IPS DF 6.9 (cell line): ENCODE results near the gene CCT2.

ENCODE experiments used
- DNase-seq: peaks from one replicate; pipeline ENCODE4 v3.0.0-alpha.2; 2013; ENCODE audit warnings: low read depth, low spot score
- H3K27ac ChIP-seq: one replicate; pipeline ENCODE4 v1.5.1; 2013; ENCODE audit warnings: low read length, control low read depth
- H3K27me3 ChIP-seq: 2 replicates; pipeline ENCODE4 v1.6.1; 2013; ENCODE audit warnings: mild to moderate bottlenecking, low read length; ENCODE audit not compliant: control insufficient read depth, insufficient read depth
- H3K36me3 ChIP-seq: 2 replicates; pipeline ENCODE4 v1.6.1; 2013; ENCODE audit warnings: low read length; ENCODE audit not compliant: control insufficient read depth, insufficient read depth
- H3K4me1 ChIP-seq: 2 replicates; pipeline ENCODE4 v1.6.1; 2013; ENCODE audit warnings: low read length; ENCODE audit not compliant: control insufficient read depth, insufficient read depth
- H3K4me3 ChIP-seq: 2 replicates; pipeline ENCODE4 v1.5.1; 2013; ENCODE audit warnings: mild to moderate bottlenecking, low read length
- H3K9me3 ChIP-seq: 2 replicates; pipeline ENCODE4 v1.6.1; 2013; ENCODE audit warnings: low read length, inconsistent platforms; ENCODE audit not compliant: control insufficient read depth, insufficient read depth
- WGBS: extraction: QIAGEN DNeasy Blood & Tissue Kit; methylation state at CpG from one replicate; pipeline ENCODE4 v1.1.7; 2013; ENCODE audit warnings: mixed read lengths, missing lambda C conversion rate; ENCODE audit not compliant: insufficient read length, insufficient coverage; 5-methylcytosine and 5-hydroxymethylcytosine counted together

Gene CCT2

DNA sequence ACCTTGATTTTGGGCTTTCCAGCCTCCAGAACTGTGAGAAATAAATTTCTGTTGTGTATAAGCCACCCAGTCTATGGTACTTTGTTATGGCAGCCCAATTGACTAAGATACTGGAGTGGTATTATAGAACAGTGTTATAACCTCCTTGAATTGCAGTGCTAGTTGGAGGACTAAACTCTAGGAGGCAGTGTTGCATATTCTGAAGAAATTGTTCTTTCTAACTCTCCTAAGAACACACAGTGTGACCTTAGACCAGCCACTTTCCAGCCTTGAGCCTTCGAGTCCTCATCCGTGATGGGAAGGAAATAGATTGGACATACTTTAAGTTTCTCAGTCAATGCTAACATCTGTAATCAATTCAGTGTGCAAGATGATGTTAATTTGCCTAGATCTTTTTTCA is 47.8 kb downstream of the CCT2 start:
- no peaks in the 10 kb centered on the region for H3K36me3 ChIP-seq
- no peaks in the 10 kb centered on the region for H3K9me3 ChIP-seq
- peak; percentile 31 for DNase-seq
- H3K27ac ChIP-seq = no peak overlapping the region
- no CpG with 5 or more reads among the region's 2 CpGs for WGBS
- H3K4me1 ChIP-seq = no peaks in the 10 kb centered on the region
- H3K4me3 ChIP-seq = no peak overlapping the region
- H3K27me3 ChIP-seq = no peaks in the 10 kb centered on the region

DNA sequence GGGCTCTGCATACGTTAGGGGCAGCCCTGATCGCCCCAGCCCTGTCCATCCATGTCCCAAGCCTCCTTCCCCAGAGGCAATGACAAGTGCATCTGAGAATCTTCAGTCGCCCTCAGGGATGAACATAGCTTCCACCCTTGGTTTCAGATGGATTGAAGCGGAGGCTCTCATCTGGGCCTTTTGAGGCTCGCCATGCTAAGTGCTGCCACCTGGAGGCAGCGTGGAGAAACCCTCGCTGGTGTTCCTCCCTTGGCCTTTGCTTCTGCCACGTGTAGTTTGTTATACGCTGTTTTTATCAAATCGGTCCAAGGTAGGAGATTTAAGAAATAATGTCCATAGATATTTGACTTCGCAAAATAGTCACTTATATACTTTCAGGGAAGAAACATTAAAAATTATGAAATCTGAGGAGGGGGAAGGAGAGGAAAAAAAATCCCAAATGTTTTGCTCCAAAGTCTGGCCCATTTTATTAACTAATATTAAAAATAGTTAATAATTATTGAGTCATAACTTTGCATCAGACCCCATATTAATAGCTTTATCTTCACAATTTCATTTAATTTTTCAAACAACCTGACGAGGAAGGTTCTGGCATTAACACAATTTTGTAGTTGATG is 54.2 kb downstream of the CCT2 start:
- H3K4me1 ChIP-seq = no peaks in the 10 kb centered on the region
- WGBS = no CpG with 5 or more reads among the region's 12 CpGs
- DNase-seq = peak; percentile 35
- H3K9me3 ChIP-seq = no peaks in the 10 kb centered on the region
- H3K27me3 ChIP-seq = no peaks in the 10 kb centered on the region
- H3K4me3 ChIP-seq = no peak overlapping the region
- H3K36me3 ChIP-seq = no peaks in the 10 kb centered on the region
- no peak overlapping the region for H3K27ac ChIP-seq

DNA sequence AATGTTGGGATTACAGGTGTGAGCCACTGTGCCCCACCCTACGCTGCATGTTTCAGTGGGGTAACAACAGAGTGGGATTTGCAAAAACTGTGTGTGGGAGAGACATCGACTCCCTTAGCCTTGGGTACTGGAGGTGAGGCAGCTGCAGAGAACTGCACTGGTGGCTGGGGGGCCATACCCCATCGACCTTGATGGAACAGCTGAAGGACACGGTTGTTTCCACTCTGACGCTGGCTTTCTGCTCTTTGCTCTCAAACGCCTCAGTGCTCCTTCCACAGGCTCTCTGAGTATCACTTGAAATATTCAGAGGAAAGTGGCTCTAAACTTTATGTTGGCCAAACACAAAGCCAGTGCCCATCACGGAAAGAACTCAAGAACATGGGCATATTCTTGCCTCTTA is 56.3 kb downstream of the CCT2 start:
- DNase-seq = no peak
- Histone ChIP-seq H3K36me3 (no peaks in the 10 kb centered on the region), H3K4me3 (no peak overlapping the region), H3K27ac (no peak overlapping the region), H3K4me1 (no peaks in the 10 kb centered on the region), H3K27me3 (no peaks in the 10 kb centered on the region), H3K9me3 (no peaks in the 10 kb centered on the region)
- no CpG with 5 or more reads among the region's 7 CpGs for WGBS

DNA sequence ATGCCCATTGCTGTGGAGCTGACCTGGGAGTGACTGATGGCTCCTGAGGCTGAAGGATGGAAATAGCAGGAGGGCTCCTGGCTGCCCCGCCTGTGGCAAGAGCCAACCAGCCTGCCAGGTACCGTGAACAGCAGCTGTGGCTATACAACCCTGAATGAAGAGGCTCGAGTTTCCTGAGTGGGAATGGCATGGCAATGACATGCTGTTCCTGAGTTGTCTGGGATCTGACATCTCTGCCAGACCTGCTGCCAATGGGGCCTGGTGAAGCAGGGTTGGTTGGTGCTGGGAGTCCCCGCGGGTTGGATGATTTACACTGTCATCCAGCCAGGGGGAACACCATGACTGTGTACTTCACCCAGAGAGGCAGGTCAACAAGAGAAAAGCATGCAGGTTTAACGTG is 57.3 kb downstream of the CCT2 start:
- no peaks in the 10 kb centered on the region for H3K36me3 ChIP-seq
- no peak for DNase-seq
- no peak overlapping the region for H3K4me3 ChIP-seq
- no peaks in the 10 kb centered on the region for H3K27me3 ChIP-seq
- no peaks in the 10 kb centered on the region for H3K9me3 ChIP-seq
- no peak overlapping the region for H3K27ac ChIP-seq
- H3K4me1 ChIP-seq = no peaks in the 10 kb centered on the region
- WGBS = no CpG with 5 or more reads among the region's 6 CpGs

DNA sequence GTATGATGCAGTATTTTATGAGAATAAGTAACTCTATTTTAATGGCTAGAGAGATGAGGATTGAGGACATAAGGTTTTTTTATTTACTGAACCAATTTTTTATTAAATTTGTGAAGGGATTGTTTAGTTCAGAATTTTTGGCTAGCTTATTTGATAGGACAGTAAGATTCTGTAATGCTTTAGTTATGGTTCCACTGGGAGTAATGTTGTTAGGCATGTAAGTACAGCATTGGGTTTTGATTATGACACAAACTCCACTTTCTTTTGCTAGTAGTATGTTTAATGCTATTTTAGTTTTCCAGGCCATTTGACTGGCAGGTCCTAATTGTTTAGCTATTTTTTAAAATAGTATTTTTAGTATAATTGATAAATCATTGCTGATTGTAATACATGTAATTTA is 59.3 kb downstream of the CCT2 start:
- Histone ChIP-seq H3K4me3 (no peak overlapping the region), H3K9me3 (no peaks in the 10 kb centered on the region), H3K27me3 (no peaks in the 10 kb centered on the region), H3K36me3 (no peaks in the 10 kb centered on the region), H3K27ac (no peak overlapping the region), H3K4me1 (no peaks in the 10 kb centered on the region)
- DNase-seq = no peak

DNA sequence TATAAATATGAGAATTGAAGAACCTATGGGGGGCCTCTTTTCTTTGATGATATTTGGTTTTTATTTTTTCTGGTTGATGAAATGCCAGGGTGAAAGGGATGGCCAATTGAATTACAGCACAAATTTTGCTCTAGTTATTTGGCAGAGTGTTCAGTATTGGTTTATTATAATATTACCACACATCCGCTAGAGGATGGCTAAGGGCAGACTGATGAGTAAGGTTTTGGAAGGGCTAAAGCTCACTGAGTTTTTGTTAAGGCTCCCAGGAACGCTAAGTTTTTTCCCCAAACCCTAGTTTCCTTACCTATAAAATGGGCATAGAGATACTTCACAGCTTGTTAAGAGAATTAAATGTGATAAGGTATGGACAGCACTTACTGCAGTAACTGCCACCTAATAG is 59.8 kb downstream of the CCT2 start:
- no peak overlapping the region for H3K27ac ChIP-seq
- H3K27me3 ChIP-seq = no peaks in the 10 kb centered on the region
- no peaks in the 10 kb centered on the region for H3K36me3 ChIP-seq
- no peaks in the 10 kb centered on the region for H3K9me3 ChIP-seq
- H3K4me3 ChIP-seq = no peak overlapping the region
- DNase-seq = no peak
- WGBS = no CpG with 5 or more reads among the region's 2 CpGs
- H3K4me1 ChIP-seq = no peaks in the 10 kb centered on the region

DNA sequence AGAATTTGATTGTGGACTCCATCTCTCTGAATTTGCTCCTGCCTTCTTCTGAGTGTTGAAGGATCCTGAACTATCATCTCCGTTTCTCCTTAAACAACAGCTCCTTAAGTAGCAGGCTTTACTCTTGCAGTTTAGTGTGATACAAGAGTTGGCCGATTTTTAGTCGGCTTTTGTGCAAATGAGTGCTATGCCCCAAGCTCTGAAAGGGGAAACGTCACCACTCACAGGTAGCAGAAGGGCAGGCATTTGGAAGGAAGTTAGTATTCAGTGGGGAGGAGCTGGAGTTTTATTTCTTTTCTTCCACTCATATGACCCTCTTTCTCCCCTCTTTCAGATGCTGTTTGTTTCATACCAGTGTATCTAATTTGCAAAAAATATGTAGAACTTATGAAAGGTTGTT is 61.9 kb downstream of the CCT2 start:
- WGBS = no CpG with 5 or more reads among the region's 4 CpGs
- no peak for DNase-seq
- Histone ChIP-seq H3K27ac (no peak overlapping the region), H3K9me3 (no peaks in the 10 kb centered on the region), H3K4me3 (no peak overlapping the region), H3K4me1 (no peaks in the 10 kb centered on the region), H3K36me3 (no peaks in the 10 kb centered on the region), H3K27me3 (no peaks in the 10 kb centered on the region)

DNA sequence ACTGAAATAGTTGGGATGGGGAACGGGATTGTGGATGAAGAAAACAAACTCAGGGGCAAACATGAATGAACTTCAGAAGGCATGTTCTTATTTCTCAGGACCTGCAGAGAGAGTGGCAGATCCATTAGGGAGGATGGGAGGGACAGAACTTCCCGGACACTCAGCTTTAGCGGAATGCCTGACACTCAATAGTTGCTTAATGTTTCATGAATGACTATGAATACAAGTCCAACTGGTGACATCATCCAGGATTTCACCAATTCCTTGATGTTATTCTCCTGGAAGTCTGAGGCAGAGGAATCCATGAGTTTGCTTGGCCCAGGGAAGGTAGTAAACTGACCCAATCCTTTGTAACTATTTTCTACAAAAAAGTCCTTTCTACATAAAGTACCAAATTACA is 63.2 kb downstream of the CCT2 start:
- Histone ChIP-seq H3K36me3 (no peaks in the 10 kb centered on the region), H3K4me1 (no peaks in the 10 kb centered on the region), H3K27me3 (no peaks in the 10 kb centered on the region), H3K27ac (no peak overlapping the region), H3K4me3 (no peak overlapping the region), H3K9me3 (no peaks in the 10 kb centered on the region)
- WGBS = no CpG with 5 or more reads among the region's 3 CpGs
- no peak for DNase-seq

DNA sequence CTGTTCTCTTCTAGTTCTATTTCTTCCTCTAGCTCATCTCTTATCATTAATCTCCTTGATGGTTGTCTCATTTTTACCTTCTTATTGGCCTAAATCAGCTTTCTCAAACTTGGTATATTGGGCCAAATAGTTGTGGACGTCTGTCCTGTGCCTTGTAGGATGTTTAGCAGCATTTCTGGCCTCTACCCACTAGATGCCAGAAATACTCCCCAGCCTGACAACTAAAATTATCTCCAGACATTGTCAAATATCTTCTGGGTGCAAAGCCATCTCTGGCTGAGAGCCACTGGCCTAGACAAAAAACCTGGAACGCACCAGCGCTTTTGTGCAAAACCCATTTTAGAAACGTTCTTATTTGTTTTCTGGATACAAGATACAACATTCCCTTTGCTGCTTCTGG is 64.3 kb downstream of the CCT2 start:
- H3K9me3 ChIP-seq = no peaks in the 10 kb centered on the region
- no peak overlapping the region for H3K27ac ChIP-seq
- H3K4me1 ChIP-seq = no peaks in the 10 kb centered on the region
- no CpG with 5 or more reads among the region's 4 CpGs for WGBS
- no peak overlapping the region for H3K4me3 ChIP-seq
- no peaks in the 10 kb centered on the region for H3K27me3 ChIP-seq
- DNase-seq = no peak
- no peaks in the 10 kb centered on the region for H3K36me3 ChIP-seq
